Ascending aorta (tissue), 2 donors: Measurements from ENCODE around the gene RRAS. TPM values are rescaled to one million over a fixed set of nuclear protein-coding genes. Genes with fewer than 3 reads are reported as not detected.

ENCODE experiments used
- DNase-seq, 2 donors: peaks; one replicate each; pipeline ENCODE4 v3.0.0-alpha.2; 2019; ENCODE audit warnings: low spot score in 2 of 2
- H3K27ac ChIP-seq, 2 donors: fragments of 200-600 bp; sonication (generic); one replicate each; pipeline ENCODE4 v1.5.1; 2016 to 2017; ENCODE audit warnings: mild to moderate bottlenecking in 1 of 2
- H3K27me3 ChIP-seq: fragments of 200-600 bp; sonication (generic); one replicate; pipeline ENCODE4 v1.5.1; 2017
- H3K36me3 ChIP-seq, 2 donors: fragments of 200-600 bp; sonication (generic); one replicate each; pipeline ENCODE4 v1.5.1; 2016
- H3K4me1 ChIP-seq, 2 donors: fragments of 200-600 bp; sonication (generic); one replicate each; pipeline ENCODE4 v1.5.1; 2016 to 2017; ENCODE audit warnings: mild to moderate bottlenecking in 1 of 2
- H3K4me3 ChIP-seq, 2 donors: fragments of 200-600 bp; sonication (generic); one replicate each; pipeline ENCODE4 v1.5.1; 2016 to 2017; ENCODE audit warnings: mild to moderate bottlenecking in 1 of 2
- H3K9me3 ChIP-seq, 2 donors: fragments of 200-600 bp; sonication (generic); one replicate each; pipeline ENCODE4 v1.5.1; 2016
- intact Hi-C: fragments of 100-400 bp; cut with DNase I; formaldehyde crosslinking; loops from one replicate; pipeline ENCODE4 v1.15.1; 2023
- total RNA-seq: library from RNA; depleted of rRNA; stranded (reverse); fragments of >200 nt; gene quantifications from one replicate; pipeline ENCODE4 v1.1.0, GENCODE V29; 2016
- TF ChIP-seq, protein P1 (sequence below), 3 experiments: fragments of 200-600 bp in 2 of 3; fragments of 450-650 bp in 1 of 3; sonication (generic) in 2 of 3; IDR thresholded peaks; one replicate each; pipeline ENCODE4 v1.5.1; 2016 to 2019; ENCODE audit warnings: antibody characterized with exemption in 3 of 3, mild to moderate bottlenecking in 1 of 3, moderate library complexity in 1 of 3

Gene RRAS
- total RNA-seq, 1 donor from 2014 or later, result 161 TPM

DNA sequence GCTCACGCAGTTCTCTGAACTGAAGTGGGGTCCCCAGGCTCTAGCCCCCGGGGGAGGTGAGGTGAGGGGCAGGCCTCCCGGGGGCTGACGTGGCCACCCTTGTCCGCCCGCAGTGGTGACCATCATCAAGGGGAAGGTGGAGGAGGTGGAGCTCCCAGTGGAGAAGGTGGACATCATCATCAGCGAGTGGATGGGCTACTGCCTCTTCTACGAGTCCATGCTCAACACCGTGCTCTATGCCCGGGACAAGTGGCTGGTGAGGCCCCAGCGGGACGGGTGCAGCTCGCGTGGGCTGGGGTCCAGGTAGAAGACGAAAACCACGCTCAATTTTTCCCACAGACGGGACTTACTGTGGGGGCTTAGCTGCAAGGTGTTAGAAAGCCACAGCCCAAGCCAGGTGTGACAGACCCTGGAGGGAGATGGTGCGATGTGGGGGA lies 43.9 kb upstream of the RRAS start:
- intact Hi-C loops, result no loop called here
- H3K9me3 ChIP-seq, result no peaks in the 10 kb centered on the region
- no peak overlapping the region for H3K27ac ChIP-seq
- H3K27me3 ChIP-seq, result no peaks in the 10 kb centered on the region
- H3K36me3 ChIP-seq, result peaks cover 49 to 72% of the 10 kb centered on the region in 2 donors
- DNase-seq, result no peak
- peaks cover 0 to 13% of the 10 kb centered on the region in 2 donors for H3K4me1 ChIP-seq
- TF ChIP-seq, protein P1, sequence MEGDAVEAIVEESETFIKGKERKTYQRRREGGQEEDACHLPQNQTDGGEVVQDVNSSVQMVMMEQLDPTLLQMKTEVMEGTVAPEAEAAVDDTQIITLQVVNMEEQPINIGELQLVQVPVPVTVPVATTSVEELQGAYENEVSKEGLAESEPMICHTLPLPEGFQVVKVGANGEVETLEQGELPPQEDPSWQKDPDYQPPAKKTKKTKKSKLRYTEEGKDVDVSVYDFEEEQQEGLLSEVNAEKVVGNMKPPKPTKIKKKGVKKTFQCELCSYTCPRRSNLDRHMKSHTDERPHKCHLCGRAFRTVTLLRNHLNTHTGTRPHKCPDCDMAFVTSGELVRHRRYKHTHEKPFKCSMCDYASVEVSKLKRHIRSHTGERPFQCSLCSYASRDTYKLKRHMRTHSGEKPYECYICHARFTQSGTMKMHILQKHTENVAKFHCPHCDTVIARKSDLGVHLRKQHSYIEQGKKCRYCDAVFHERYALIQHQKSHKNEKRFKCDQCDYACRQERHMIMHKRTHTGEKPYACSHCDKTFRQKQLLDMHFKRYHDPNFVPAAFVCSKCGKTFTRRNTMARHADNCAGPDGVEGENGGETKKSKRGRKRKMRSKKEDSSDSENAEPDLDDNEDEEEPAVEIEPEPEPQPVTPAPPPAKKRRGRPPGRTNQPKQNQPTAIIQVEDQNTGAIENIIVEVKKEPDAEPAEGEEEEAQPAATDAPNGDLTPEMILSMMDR (IDR thresholded peaks at IDR 0.05), result no peak
- no peak overlapping the region for H3K4me3 ChIP-seq

DNA sequence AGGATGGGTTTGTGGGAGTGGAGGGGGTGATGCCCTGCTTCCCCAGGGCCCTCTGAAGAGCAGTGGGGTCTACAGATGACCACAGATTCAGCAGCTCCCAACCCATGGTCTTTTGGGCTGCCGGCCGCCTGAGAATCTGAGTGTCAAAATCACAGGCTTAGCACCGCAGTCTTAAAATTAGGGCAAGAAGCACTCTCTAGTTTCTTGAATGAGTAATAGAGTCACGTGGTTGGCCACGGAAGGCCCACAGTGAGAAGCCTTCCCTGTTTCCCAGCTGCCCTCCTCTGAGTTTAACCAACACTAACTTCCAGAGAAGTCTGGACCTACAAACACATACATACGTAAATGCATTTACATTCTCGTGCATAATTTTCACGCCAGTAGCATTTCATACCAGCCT lies 42.3 kb upstream of the RRAS start:
- Histone ChIP-seq H3K36me3 (peaks cover 49 to 64% of the 10 kb centered on the region in 2 donors), H3K27me3 (no peaks in the 10 kb centered on the region), H3K27ac (no peak overlapping the region), H3K4me3 (no peak overlapping the region), H3K9me3 (no peaks in the 10 kb centered on the region), H3K4me1 (peaks cover 0 to 19% of the 10 kb centered on the region in 2 donors)
- TF ChIP-seq, protein P1 (IDR thresholded peaks at IDR 0.05), result no peak
- no peak for DNase-seq
- intact Hi-C loops, result no loop called here

DNA sequence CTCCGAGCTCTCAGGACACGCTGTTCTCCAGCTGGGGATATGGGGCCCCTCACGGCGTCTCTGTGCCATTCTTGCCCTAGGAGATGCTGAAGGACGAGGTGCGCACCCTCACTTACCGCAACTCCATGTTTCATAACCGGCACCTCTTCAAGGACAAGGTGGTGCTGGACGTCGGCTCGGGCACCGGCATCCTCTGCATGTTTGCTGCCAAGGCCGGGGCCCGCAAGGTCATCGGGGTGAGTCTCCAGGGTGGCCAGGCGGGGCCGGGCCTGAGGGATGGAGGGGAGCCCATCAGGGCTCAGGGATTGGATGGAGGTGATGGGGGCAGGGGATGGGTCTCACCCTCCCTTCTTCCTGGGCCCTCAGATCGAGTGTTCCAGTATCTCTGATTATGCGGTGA lies 41.9 kb upstream of the RRAS start:
- DNase-seq, result no peak
- peaks cover 49 to 60% of the 10 kb centered on the region in 2 donors for H3K36me3 ChIP-seq
- H3K4me1 ChIP-seq, result peaks cover 0 to 19% of the 10 kb centered on the region in 2 donors
- no peak overlapping the region for H3K4me3 ChIP-seq
- H3K27me3 ChIP-seq, result no peaks in the 10 kb centered on the region
- TF ChIP-seq, protein P1 (IDR thresholded peaks at IDR 0.05), result no peak
- H3K9me3 ChIP-seq, result no peaks in the 10 kb centered on the region
- intact Hi-C loops, result no loop called here
- no peak overlapping the region for H3K27ac ChIP-seq

DNA sequence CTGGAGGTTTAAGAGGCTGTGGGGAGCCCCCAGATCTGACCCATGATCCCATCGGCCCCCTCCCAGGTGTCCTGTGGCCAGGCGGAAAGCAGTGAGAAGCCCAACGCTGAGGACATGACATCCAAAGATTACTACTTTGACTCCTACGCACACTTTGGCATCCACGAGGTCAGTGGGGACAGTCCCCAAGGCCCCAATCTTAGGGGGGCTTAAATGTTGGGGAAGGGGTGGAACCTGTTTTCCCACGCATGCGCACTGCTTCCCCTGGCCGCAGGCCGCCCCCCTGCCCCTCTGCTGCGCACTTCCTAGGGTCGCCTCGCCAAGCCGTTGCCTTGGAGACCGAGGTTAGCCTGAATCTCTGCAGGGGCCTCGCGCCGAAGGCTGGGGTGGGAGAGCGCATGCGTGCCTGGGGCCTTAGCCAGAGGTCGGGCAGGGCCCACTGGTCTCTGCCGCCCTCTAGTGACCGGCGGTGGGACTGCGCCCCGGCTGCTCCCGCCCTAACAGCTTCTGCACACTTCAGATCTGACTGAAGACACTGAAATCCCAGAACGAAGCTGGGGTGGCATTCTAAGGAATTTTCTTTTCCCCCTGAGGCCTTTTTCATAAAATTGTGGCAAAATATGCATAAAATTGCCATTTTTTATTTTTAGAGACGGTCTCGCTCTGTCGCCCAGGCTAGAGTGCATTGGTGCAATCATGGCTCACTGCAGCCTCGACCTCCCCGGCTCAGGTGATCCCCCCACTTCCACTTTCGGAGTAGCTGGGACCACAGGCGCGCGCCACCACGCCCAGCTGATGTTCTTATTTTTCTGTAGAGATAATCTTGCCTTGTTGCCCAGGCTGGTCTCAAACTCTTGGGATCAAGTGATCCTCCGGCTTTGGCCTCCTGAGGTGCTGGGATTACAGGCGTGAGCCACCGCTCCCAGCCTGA lies 40.7 kb upstream of the RRAS start:
- Histone ChIP-seq H3K36me3 (peaks cover 40 to 48% of the 10 kb centered on the region in 2 donors), H3K9me3 (no peaks in the 10 kb centered on the region), H3K4me1 (peaks cover 0 to 23% of the 10 kb centered on the region in 2 donors), H3K4me3 (peak overlapping the region; percentile 9 to 30), H3K27ac (peak overlapping the region in 1 of 2 donors; percentile 1), H3K27me3 (no peaks in the 10 kb centered on the region)
- TF ChIP-seq, protein P1 (IDR thresholded peaks at IDR 0.05), result peak; percentile 98 to 100 (median 99)
- DNase-seq, result peak; percentile 42 to 93
- intact Hi-C loops, result no loop called here

DNA sequence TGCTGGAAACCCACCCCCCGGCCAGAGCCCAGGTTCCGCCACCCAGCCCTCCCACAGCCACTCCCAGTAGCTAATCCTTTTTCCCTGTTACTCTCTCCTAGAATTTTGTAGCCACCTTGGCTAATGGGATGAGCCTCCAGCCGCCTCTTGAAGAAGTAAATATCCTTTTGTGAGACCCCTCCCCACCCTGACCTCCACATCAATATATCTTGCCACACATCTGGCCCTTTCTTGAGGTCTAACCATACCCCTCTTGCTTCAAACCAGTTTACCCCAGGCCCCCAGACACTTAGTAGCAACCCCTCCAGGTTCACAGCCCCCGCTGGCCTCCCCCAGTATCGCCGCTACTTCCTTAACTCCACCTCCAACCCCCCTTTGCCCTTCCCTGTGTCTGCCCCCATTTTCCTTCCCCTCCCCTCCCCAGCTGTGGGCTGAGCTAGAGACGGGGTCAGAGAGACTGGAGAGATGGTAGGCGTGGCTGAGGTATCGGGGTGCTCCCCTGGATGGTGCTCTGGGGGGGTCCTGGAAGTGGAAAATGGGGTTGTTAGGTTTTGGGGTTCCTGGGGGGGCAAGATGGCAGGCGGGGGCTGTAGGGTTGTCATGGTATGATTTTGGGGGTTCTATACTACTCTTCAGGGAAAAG lies 39.9 kb upstream of the RRAS start:
- H3K4me1 ChIP-seq, result peaks cover 0 to 23% of the 10 kb centered on the region in 2 donors
- intact Hi-C loops, result loop anchor here (5.0 to 10.0 kb wide), 5 partner anchors 183 to 1045 kb away; partner anchors contain the start of genes ALDH16A1, DBP, DKKL1 and PIH1D1

More for the DNA sequence above, 39.9 kb upstream of the RRAS start:
- DNase-seq, result no peak
- no peak overlapping the region for H3K4me3 ChIP-seq
- H3K27me3 ChIP-seq, result no peaks in the 10 kb centered on the region
- H3K36me3 ChIP-seq, result peaks cover 32 to 41% of the 10 kb centered on the region in 2 donors
- peak overlapping the region in 1 of 2 donors; percentile 1 for H3K27ac ChIP-seq
- no peaks in the 10 kb centered on the region for H3K9me3 ChIP-seq
- TF ChIP-seq, protein P1 (IDR thresholded peaks at IDR 0.05), result no peak
